Stromal cell of bone marrow (primary cell): ENCODE measurements around the gene COL2A1.

Experiments
- DNase-seq: peaks from one replicate; pipeline ENCODE4 v3.0.0-alpha.2; 2012; ENCODE audit warnings: low read depth

Gene COL2A1

GRCh38 chr12:48030173-48030650 lies 25.9 kb upstream of the COL2A1 start:
- no peak for DNase-seq

- no peak for DNase-seq
Measured at GRCh38 chr12:48029491-48030172, 25.4 kb upstream of the COL2A1 start.

- no peak for DNase-seq
Measured at GRCh38 chr12:48028541-48029431, 24.5 kb upstream of the COL2A1 start.

GRCh38 chr12:48027183-48028002 lies 23.1 kb upstream of the COL2A1 start:
- DNase-seq = no peak

- no peak for DNase-seq
Measured at GRCh38 chr12:48026060-48026827, 22.0 kb upstream of the COL2A1 start.

- DNase-seq = no peak
Measured at GRCh38 chr12:48025281-48025680, 21.0 kb upstream of the COL2A1 start.

GRCh38 chr12:48024735-48025134 lies 20.5 kb upstream of the COL2A1 start:
- no peak for DNase-seq

GRCh38 chr12:48023386-48023785 lies 19.1 kb upstream of the COL2A1 start:
- no peak for DNase-seq

GRCh38 chr12:48022676-48023385 lies 18.6 kb upstream of the COL2A1 start:
- DNase-seq = no peak

GRCh38 chr12:48022180-48022521 lies 17.9 kb upstream of the COL2A1 start:
- DNase-seq = no peak

- no peak for DNase-seq
Measured at GRCh38 chr12:48021485-48022179, 17.4 kb upstream of the COL2A1 start.

- no peak for DNase-seq
Measured at GRCh38 chr12:48019639-48020265, 15.5 kb upstream of the COL2A1 start.

GRCh38 chr12:48018618-48018995 lies 14.3 kb upstream of the COL2A1 start:
- no peak for DNase-seq

GRCh38 chr12:48017921-48018617 lies 13.8 kb upstream of the COL2A1 start:
- DNase-seq = no peak

GRCh38 chr12:48017496-48017895 lies 13.2 kb upstream of the COL2A1 start:
- DNase-seq = no peak

- DNase-seq = no peak
Measured at GRCh38 chr12:48016373-48017020, 12.2 kb upstream of the COL2A1 start.

GRCh38 chr12:48015954-48016353 lies 11.7 kb upstream of the COL2A1 start:
- no peak for DNase-seq

GRCh38 chr12:48015129-48015528 lies 10.9 kb upstream of the COL2A1 start:
- no peak for DNase-seq

GRCh38 chr12:48013287-48013686 lies 9.0 kb upstream of the COL2A1 start:
- no peak for DNase-seq
